Measurements from ENCODE around the gene PRR15. TPM values are rescaled to one million over a fixed set of nuclear protein-coding genes. Genes with fewer than 3 reads are reported as not detected.

The PRR15 gene
- total RNA-seq, 1 donor from 2014 or later: 6.6 TPM

GRCh38 chr7:29605671-29606070 is 42.0 kb downstream of the PRR15 start:
- Mint-ChIP-seq H3K4me1 (peaks cover 15% of the 10 kb centered on the region), H3K36me3 (no peaks in the 10 kb centered on the region), H3K27ac (no peak overlapping the region), H3K4me3 (no peak overlapping the region), H3K27me3 (ENCODE audit: low read depth) (no peaks in the 10 kb centered on the region), H3K9me3 (peaks cover 4% of the 10 kb centered on the region)
- DNase-seq (ENCODE audit: low spot score in 2 of 2, unreplicated experiment in 2 of 2): no peak
- no peak for TF ChIP-seq CTCF (IDR thresholded peaks at IDR 0.05; ENCODE audit: unreplicated experiment)

- Mint-ChIP-seq H3K27ac (no peak overlapping the region), H3K36me3 (no peaks in the 10 kb centered on the region), H3K4me3 (no peak overlapping the region), H3K9me3 (peaks cover 4% of the 10 kb centered on the region), H3K27me3 (ENCODE audit: low read depth) (no peaks in the 10 kb centered on the region), H3K4me1 (peaks cover 15% of the 10 kb centered on the region)
- no peak for DNase-seq (ENCODE audit: low spot score in 2 of 2, unreplicated experiment in 2 of 2)
- no peak for TF ChIP-seq CTCF (IDR thresholded peaks at IDR 0.05; ENCODE audit: unreplicated experiment)
Measured at GRCh38 chr7:29606287-29606721, 42.7 kb downstream of the PRR15 start.

GRCh38 chr7:29606830-29607229 is 43.2 kb downstream of the PRR15 start:
- Mint-ChIP-seq H3K4me3 (no peak overlapping the region), H3K27me3 (ENCODE audit: low read depth) (no peaks in the 10 kb centered on the region), H3K9me3 (peaks cover 8% of the 10 kb centered on the region), H3K4me1 (peaks cover 15% of the 10 kb centered on the region), H3K27ac (no peak overlapping the region), H3K36me3 (peaks cover 2% of the 10 kb centered on the region)
- DNase-seq (ENCODE audit: low spot score in 2 of 2, unreplicated experiment in 2 of 2): no peak
- TF ChIP-seq CTCF (IDR thresholded peaks at IDR 0.05; ENCODE audit: unreplicated experiment): no peak

- Mint-ChIP-seq H3K4me3 (no peak overlapping the region), H3K9me3 (peaks cover 9% of the 10 kb centered on the region), H3K27me3 (ENCODE audit: low read depth) (no peaks in the 10 kb centered on the region), H3K36me3 (peaks cover 2% of the 10 kb centered on the region), H3K4me1 (peaks cover 15% of the 10 kb centered on the region), H3K27ac (no peak overlapping the region)
- TF ChIP-seq CTCF (IDR thresholded peaks at IDR 0.05; ENCODE audit: unreplicated experiment): no peak
- DNase-seq (ENCODE audit: low spot score in 2 of 2, unreplicated experiment in 2 of 2): no peak
Measured at GRCh38 chr7:29607259-29607658, 43.6 kb downstream of the PRR15 start.

GRCh38 chr7:29607889-29608288 is 44.3 kb downstream of the PRR15 start:
- no peak for TF ChIP-seq CTCF (IDR thresholded peaks at IDR 0.05; ENCODE audit: unreplicated experiment)
- Mint-ChIP-seq H3K27me3 (ENCODE audit: low read depth) (no peaks in the 10 kb centered on the region), H3K9me3 (peaks cover 14% of the 10 kb centered on the region), H3K27ac (no peak overlapping the region), H3K4me1 (peaks cover 15% of the 10 kb centered on the region), H3K36me3 (peaks cover 2% of the 10 kb centered on the region), H3K4me3 (no peak overlapping the region)
- no peak for DNase-seq (ENCODE audit: low spot score in 2 of 2, unreplicated experiment in 2 of 2)

Measured in mesothelial cell of epicardium (in vitro differentiated cells).